Epithelial cell of proximal tubule (primary cell): ENCODE results near the gene LNPEP. TPM values are rescaled to one million over a fixed set of nuclear protein-coding genes. Genes with fewer than 3 reads are reported as not detected.

Source experiments
- DNase-seq: peaks from one replicate; pipeline ENCODE4 v3.0.0-alpha.2; 2011; ENCODE audit warnings: low read depth
- H3K4me3 ChIP-seq: 2 replicates; pipeline ENCODE4 v1.5.1; 2011; ENCODE audit warnings: low read depth, mild to moderate bottlenecking, low read length
- total RNA-seq: library from RNA; depleted of rRNA; stranded (reverse); fragments of >200 nt; gene quantifications from 2 replicates; pipeline ENCODE4 v1.2.3, GENCODE V29; 2015
- TF ChIP-seq, protein P1 (sequence below): conservative IDR thresholded peaks from 2 replicates; pipeline ENCODE4 v1.5.1; 2012; ENCODE audit warnings: low read depth, mild to moderate bottlenecking, low read length

LNPEP gene
- total RNA-seq, 1 donor from 2014 or later, result 21.4 TPM

GRCh38 chr5:97044052-97044451 is 108.2 kb downstream of the LNPEP start:
- H3K4me3 ChIP-seq, result no peak overlapping the region
- TF ChIP-seq, protein P1, sequence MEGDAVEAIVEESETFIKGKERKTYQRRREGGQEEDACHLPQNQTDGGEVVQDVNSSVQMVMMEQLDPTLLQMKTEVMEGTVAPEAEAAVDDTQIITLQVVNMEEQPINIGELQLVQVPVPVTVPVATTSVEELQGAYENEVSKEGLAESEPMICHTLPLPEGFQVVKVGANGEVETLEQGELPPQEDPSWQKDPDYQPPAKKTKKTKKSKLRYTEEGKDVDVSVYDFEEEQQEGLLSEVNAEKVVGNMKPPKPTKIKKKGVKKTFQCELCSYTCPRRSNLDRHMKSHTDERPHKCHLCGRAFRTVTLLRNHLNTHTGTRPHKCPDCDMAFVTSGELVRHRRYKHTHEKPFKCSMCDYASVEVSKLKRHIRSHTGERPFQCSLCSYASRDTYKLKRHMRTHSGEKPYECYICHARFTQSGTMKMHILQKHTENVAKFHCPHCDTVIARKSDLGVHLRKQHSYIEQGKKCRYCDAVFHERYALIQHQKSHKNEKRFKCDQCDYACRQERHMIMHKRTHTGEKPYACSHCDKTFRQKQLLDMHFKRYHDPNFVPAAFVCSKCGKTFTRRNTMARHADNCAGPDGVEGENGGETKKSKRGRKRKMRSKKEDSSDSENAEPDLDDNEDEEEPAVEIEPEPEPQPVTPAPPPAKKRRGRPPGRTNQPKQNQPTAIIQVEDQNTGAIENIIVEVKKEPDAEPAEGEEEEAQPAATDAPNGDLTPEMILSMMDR, result peak; percentile 85
- DNase-seq, result no peak

GRCh38 chr5:97046270-97046982 is 110.5 kb downstream of the LNPEP start:
- no peak overlapping the region for H3K4me3 ChIP-seq
- peak; percentile 45 for DNase-seq
- TF ChIP-seq, protein P1, result no peak

GRCh38 chr5:97047076-97047475 is 111.2 kb downstream of the LNPEP start:
- TF ChIP-seq, protein P1, result no peak
- no peak for DNase-seq
- no peak overlapping the region for H3K4me3 ChIP-seq

- DNase-seq, result no peak
- TF ChIP-seq, protein P1, result no peak
- no peak overlapping the region for H3K4me3 ChIP-seq
Measured at GRCh38 chr5:97049175-97049574, 113.3 kb downstream of the LNPEP start.

- H3K4me3 ChIP-seq, result no peak overlapping the region
- TF ChIP-seq, protein P1, result no peak
- no peak for DNase-seq
Measured at GRCh38 chr5:97056263-97056662, 120.4 kb downstream of the LNPEP start.

DNA sequence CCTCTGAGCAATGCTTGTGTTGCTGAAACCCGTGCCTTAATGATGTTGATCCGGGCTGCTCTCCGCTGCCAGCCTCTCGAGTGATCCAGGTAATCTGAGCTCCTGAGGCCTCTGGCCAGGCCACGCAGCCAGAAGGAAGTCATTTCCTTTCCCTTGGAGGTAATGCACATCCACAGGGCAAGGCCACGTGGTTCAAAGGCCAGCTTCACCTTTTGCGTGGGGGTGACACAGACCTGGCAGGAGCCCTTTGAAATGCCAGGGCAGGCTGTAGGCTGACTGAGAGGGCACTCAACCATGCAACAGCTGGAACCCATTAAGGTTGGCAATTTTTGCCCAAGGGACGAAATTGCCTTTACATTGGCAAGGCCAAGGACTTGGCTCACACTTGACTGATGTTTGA is 126.2 kb downstream of the LNPEP start:
- no peak overlapping the region for H3K4me3 ChIP-seq
- TF ChIP-seq, protein P1, result no peak
- DNase-seq, result no peak

DNA sequence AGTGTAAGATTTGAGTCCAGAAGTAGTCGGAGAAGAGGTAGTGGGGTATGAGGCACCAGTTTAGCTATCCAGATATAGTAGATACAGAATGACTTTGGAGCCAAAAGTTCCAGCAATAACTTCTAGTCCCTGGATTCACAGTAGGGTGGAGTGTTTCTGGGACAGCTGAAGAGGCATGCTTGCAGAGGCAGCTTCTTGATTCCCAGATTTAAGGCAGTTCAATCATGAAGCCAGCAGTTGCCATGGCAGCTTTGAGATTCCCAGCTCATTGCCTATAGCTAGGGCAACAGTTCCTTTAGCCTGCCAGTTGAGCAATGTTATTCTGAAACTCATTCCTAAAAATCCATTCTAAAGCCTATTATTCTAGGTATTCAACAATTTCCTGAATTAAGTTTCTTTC is 127.4 kb downstream of the LNPEP start:
- TF ChIP-seq, protein P1, result no peak
- no peak for DNase-seq
- no peak overlapping the region for H3K4me3 ChIP-seq
